Ovary (tissue), 9 donors: ENCODE results near the gene MX2. TPM values are rescaled to one million over a fixed set of nuclear protein-coding genes. Genes with fewer than 3 reads are reported as not detected.

Experiments used
- DNase-seq, 5 donors: peaks; one replicate each; pipeline ENCODE4 v3.0.0-alpha.2; 2019 to 2020
- H3K27ac ChIP-seq, 2 donors: fragments of 200-600 bp; one replicate each; pipeline versions ENCODE4 v1.5.1 to v1.8.0; 2019 to 2022
- H3K27me3 ChIP-seq: fragments of 200-600 bp; one replicate; pipeline ENCODE4 v1.8.0; 2022
- H3K36me3 ChIP-seq: fragments of 200-600 bp; sonication (generic); one replicate; pipeline ENCODE4 v1.5.1; 2019
- H3K4me1 ChIP-seq: one replicate; pipeline ENCODE4 v1.8.1; 2013; ENCODE audit warnings: mild to moderate bottlenecking, moderate library complexity; ENCODE audit not compliant: insufficient read depth
- H3K4me3 ChIP-seq: fragments of 200-600 bp; sonication (generic); one replicate; pipeline ENCODE4 v1.5.1; 2017
- H3K9me3 ChIP-seq, 2 donors: fragments of 200-600 bp in 1 of 2; sonication (generic) in 1 of 2; one replicate each; pipeline versions ENCODE4 v1.5.1 to v1.8.1; 2013 to 2019; ENCODE audit warnings: mild to moderate bottlenecking in 1 of 2, moderate library complexity in 1 of 2
- EP300 ChIP-seq: sonication (generic); formaldehyde crosslinking; IDR thresholded peaks from one replicate; pipeline ENCODE4 v1.6.1; 2017; ENCODE audit warnings: antibody characterized with exemption
- POLR2A ChIP-seq: fragments of 450-650 bp; IDR thresholded peaks from one replicate; pipeline ENCODE4 v1.6.1; 2017; ENCODE audit warnings: antibody characterized with exemption, mild to moderate bottlenecking, moderate library complexity
- WGBS, 3 donors: extraction: QIAGEN DNeasy Blood & Tissue Kit in 1 of 3; methylation state at CpG; one replicate each; pipeline versions ENCODE4 v1.1.5 to v1.1.7; 2013 to 2017; 5-methylcytosine and 5-hydroxymethylcytosine counted together
- intact Hi-C, 4 donors: fragments of 100-400 bp; cut with DNase I; formaldehyde crosslinking; loops; one replicate each; pipeline versions ENCODE4 v1.11.0 to v1.15.1; 2022 to 2023
- polyA plus RNA-seq, 2 donors: library from polyadenylated mRNA; stranded (reverse); fragments of 200-250 nt in 1 of 2; fragments of 350-450 nt in 1 of 2; fragmentation: Illumina TruSeq in 1 of 2; extraction: RNeasy Lipid Tissue Mini Kit (QIAGEN cat#74804) in 1 of 2; gene quantifications; one replicate each; pipeline ENCODE4 v1.2.3, GENCODE V29; 2013 to 2014
- total RNA-seq, 7 donors: library from RNA; depleted of rRNA in 2 of 7; stranded (reverse); fragments of >200 nt in 2 of 7; fragmentation: NEBNext Ultra II Directional in 3 of 7; extraction: Animal tissue kit (Norgen Biotek cat#: 25700) in 3 of 7; gene quantifications; one replicate each; pipeline versions ENCODE4 v1.1.0 to v1.2.4, GENCODE V29; 2016 to 2023
- TF ChIP-seq, protein P1 (sequence below), 3 donors: fragments of 450-650 bp in 2 of 3; fragments of 200-600 bp in 1 of 3; IDR thresholded peaks; one replicate each; pipeline versions ENCODE4 v1.5.1 to v1.8.0; 2016 to 2022; ENCODE audit warnings: antibody characterized with exemption in 3 of 3, mild to moderate bottlenecking in 1 of 3
- donor health status: DM: no; HTN: no; CAD: no; lungs with moderate emphysema.
- donor health status: DM: no; HTN: no; CAD: no.
- donor health status: Bipolar disorder and iron deficiency.
- donor health status: DM: yes; HTN: yes; CAD: no.
- donor health status: DM: no; HTN: no; CAD: no.
- donor health status: DM: yes; HTN: yes; CAD: no.

Gene MX2
- total and polyA plus RNA-seq, 9 donors = 2.6 to 34.6 (median 5.1) TPM

- DNase-seq = no peak
- Histone ChIP-seq H3K27ac (no peak overlapping the region), H3K4me3 (no peak overlapping the region), H3K4me1 (peaks cover 4% of the 10 kb centered on the region), H3K36me3 (no peaks in the 10 kb centered on the region), H3K27me3 (no peaks in the 10 kb centered on the region), H3K9me3 (no peaks in the 10 kb centered on the region)
- WGBS, 3 donors = 86 to 91% (median 91%) methylated on average over 8 of the region's 8 CpGs
- intact Hi-C loops = no loop called here
- TF ChIP-seq, protein P1, sequence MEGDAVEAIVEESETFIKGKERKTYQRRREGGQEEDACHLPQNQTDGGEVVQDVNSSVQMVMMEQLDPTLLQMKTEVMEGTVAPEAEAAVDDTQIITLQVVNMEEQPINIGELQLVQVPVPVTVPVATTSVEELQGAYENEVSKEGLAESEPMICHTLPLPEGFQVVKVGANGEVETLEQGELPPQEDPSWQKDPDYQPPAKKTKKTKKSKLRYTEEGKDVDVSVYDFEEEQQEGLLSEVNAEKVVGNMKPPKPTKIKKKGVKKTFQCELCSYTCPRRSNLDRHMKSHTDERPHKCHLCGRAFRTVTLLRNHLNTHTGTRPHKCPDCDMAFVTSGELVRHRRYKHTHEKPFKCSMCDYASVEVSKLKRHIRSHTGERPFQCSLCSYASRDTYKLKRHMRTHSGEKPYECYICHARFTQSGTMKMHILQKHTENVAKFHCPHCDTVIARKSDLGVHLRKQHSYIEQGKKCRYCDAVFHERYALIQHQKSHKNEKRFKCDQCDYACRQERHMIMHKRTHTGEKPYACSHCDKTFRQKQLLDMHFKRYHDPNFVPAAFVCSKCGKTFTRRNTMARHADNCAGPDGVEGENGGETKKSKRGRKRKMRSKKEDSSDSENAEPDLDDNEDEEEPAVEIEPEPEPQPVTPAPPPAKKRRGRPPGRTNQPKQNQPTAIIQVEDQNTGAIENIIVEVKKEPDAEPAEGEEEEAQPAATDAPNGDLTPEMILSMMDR (IDR thresholded peaks at IDR 0.05) = no peak
- TF ChIP-seq POLR2A (no peak), EP300 (no peak)
Measured at GRCh38 chr21:41427556-41427955, 65.7 kb downstream of the MX2 start.

- 90 to 97% (median 96%) methylated on average over 8 of the region's 8 CpGs for WGBS, 3 donors
- no peak overlapping the region for H3K4me3 ChIP-seq
Measured at GRCh38 chr21:41428311-41428710, 66.5 kb downstream of the MX2 start.

GRCh38 chr21:41428847-41429246 lies 67.0 kb downstream of the MX2 start:
- TF ChIP-seq POLR2A = no peak
- TF ChIP-seq, protein P1 (IDR thresholded peaks at IDR 0.05) = no peak
- no peak for TF ChIP-seq EP300
- no peak for DNase-seq
- Histone ChIP-seq H3K27me3 (no peaks in the 10 kb centered on the region), H3K36me3 (no peaks in the 10 kb centered on the region), H3K27ac (no peak overlapping the region), H3K9me3 (no peaks in the 10 kb centered on the region), H3K4me1 (peaks cover 4% of the 10 kb centered on the region), H3K4me3 (no peak overlapping the region)
- 82 to 93% (median 88%) methylated on average over 6 of the region's 6 CpGs for WGBS, 3 donors
- intact Hi-C loops = no loop called here

More at GRCh38 chr21:41428311-41428710, 66.5 kb downstream of the MX2 start:
- Histone ChIP-seq H3K4me1 (peaks cover 4% of the 10 kb centered on the region), H3K36me3 (no peaks in the 10 kb centered on the region), H3K9me3 (no peaks in the 10 kb centered on the region), H3K27ac (no peak overlapping the region), H3K27me3 (no peaks in the 10 kb centered on the region)
- intact Hi-C loops = no loop called here
- TF ChIP-seq POLR2A (no peak), EP300 (no peak)
- TF ChIP-seq, protein P1 (IDR thresholded peaks at IDR 0.05) = no peak
- no peak for DNase-seq

- no peak for DNase-seq
- TF ChIP-seq POLR2A = no peak
- no peak overlapping the region for H3K27ac ChIP-seq
- H3K4me3 ChIP-seq = no peak overlapping the region
- 94 to 98% (median 96%) methylated on average over 3 of the region's 3 CpGs for WGBS, 3 donors
- intact Hi-C loops = no loop called here
- no peaks in the 10 kb centered on the region for H3K9me3 ChIP-seq
- no peaks in the 10 kb centered on the region for H3K27me3 ChIP-seq
- peaks cover 4% of the 10 kb centered on the region for H3K4me1 ChIP-seq
- H3K36me3 ChIP-seq = no peaks in the 10 kb centered on the region
Measured at GRCh38 chr21:41429305-41429704, 67.5 kb downstream of the MX2 start.

DNA sequence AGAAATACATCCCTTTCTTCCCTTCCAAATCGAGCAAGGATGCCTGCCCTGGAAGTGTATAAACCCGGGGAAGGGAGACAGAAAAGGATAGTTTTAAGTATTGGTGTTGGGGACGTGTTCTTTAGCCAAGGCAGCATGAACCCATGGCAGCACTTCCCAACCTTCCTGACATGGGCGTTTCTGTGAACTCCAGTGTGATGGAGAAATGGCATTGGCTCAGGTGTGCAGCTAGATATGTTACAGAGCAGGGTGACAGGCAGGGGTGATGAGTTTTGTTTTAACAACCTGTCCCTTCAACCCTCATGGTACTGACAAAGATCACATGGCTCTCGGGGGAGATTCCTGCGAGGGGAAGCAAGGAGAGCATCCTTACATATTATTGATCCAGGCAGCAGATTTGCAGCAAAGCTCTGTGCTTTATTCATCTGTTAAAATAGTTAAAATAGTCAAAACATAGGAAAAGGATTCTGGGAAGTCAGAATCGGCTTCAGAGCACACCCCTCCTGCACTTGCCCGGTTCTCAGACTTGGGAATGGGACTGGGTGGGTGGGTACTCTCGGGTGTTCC lies 68.2 kb downstream of the MX2 start:
- Histone ChIP-seq H3K36me3 (no peaks in the 10 kb centered on the region), H3K9me3 (no peaks in the 10 kb centered on the region), H3K4me3 (no peak overlapping the region), H3K27me3 (no peaks in the 10 kb centered on the region), H3K4me1 (peaks cover 4% of the 10 kb centered on the region), H3K27ac (no peak overlapping the region)
- 79 to 84% (median 81%) methylated on average over 9 of the region's 9 CpGs for WGBS, 3 donors
- TF ChIP-seq POLR2A (no peak), EP300 (no peak)
- TF ChIP-seq, protein P1 (IDR thresholded peaks at IDR 0.05) = no peak
- intact Hi-C loops = no loop called here
- no peak for DNase-seq
